CD8-positive, alpha-beta memory T cell (primary cell): ENCODE measurements around the gene CELF4. TPM values are rescaled to one million over a fixed set of nuclear protein-coding genes. Genes with fewer than 3 reads are reported as not detected.

Experiments used
- CTCF ChIA-PET: fragments of 350-600 bp; sonication (Branson Sonifier 250); formaldehyde crosslinking; loops from one replicate; lab custom pipeline; 2021; ENCODE audit warnings: antibody characterized with exemption; lab: Charles Lee
- POLR2A ChIA-PET: fragments of 350-600 bp; sonication (Branson Sonifier 250); formaldehyde crosslinking; loops from one replicate; lab custom pipeline; 2021; ENCODE audit warnings: antibody characterized with exemption; lab: Charles Lee
- DNase-seq, 5 donors: peaks; one replicate each; pipeline versions ENCODE4 v3.0.0 to v3.0.0-alpha.2; 2020 to 2022; ENCODE audit warnings: mixed read lengths in 1 of 5
- H3K27ac ChIP-seq: one replicate; pipeline ENCODE4 v1.7.0; 2013; ENCODE audit warnings: low read depth, mild to moderate bottlenecking, low read length, moderate library complexity
- H3K27me3 ChIP-seq: 2 replicates; pipeline ENCODE4 v1.7.0; 2013; ENCODE audit warnings: low read length, mild to moderate bottlenecking; ENCODE audit not compliant: insufficient read depth, poor library complexity, severe bottlenecking
- H3K36me3 ChIP-seq: 2 replicates; pipeline ENCODE4 v1.7.0; 2013; ENCODE audit warnings: mild to moderate bottlenecking, low read length, moderate library complexity; ENCODE audit not compliant: insufficient read depth
- H3K4me1 ChIP-seq: 2 replicates; pipeline ENCODE4 v1.7.0; 2013; ENCODE audit warnings: mild to moderate bottlenecking, low read length, moderate library complexity; ENCODE audit not compliant: insufficient read depth
- H3K4me3 ChIP-seq: 2 replicates; pipeline ENCODE4 v1.7.0; 2013; ENCODE audit warnings: mild to moderate bottlenecking, low read length
- H3K9me3 ChIP-seq: 2 replicates; pipeline ENCODE4 v1.7.0; 2013; ENCODE audit warnings: mild to moderate bottlenecking, low read length
- H3K27ac Mint-ChIP-seq, 8 donors: one replicate each; pipeline ENCODE4 v1.8.0; 2020 to 2021; ENCODE audit warnings: mixed read lengths in 8 of 8, mild to moderate bottlenecking in 6 of 8, inconsistent platforms in 3 of 8, moderate library complexity in 3 of 8
- H3K27me3 Mint-ChIP-seq, 2 donors: one replicate each; pipeline ENCODE4 v1.8.0; 2020 to 2021; ENCODE audit warnings: mixed read lengths in 2 of 2, mild to moderate bottlenecking in 1 of 2, moderate library complexity in 1 of 2
- H3K36me3 Mint-ChIP-seq, 3 donors: one replicate each; pipeline ENCODE4 v1.8.0; 2020 to 2021; ENCODE audit warnings: mixed read lengths in 3 of 3, inconsistent platforms in 1 of 3, mild to moderate bottlenecking in 1 of 3
- H3K4me1 Mint-ChIP-seq, 3 donors: one replicate each; pipeline ENCODE4 v1.8.0; 2020 to 2021; ENCODE audit warnings: mixed read lengths in 3 of 3, inconsistent platforms in 1 of 3, mild to moderate bottlenecking in 1 of 3
- H3K4me3 Mint-ChIP-seq, 7 donors: one replicate each; pipeline ENCODE4 v1.8.0; 2020 to 2021; ENCODE audit warnings: mixed read lengths in 7 of 7, mild to moderate bottlenecking in 6 of 7, moderate library complexity in 4 of 7, inconsistent platforms in 2 of 7
- H3K9me3 Mint-ChIP-seq, 5 donors: one replicate each; pipeline ENCODE4 v1.8.0; 2020 to 2022; ENCODE audit warnings: mixed read lengths in 5 of 5, mild to moderate bottlenecking in 3 of 5, moderate library complexity in 2 of 5, inconsistent platforms in 1 of 5
- polyA plus RNA-seq: library from polyadenylated mRNA; unstranded; fragments of 300-500 nt; fragmentation: Illumina TruSeq; gene quantifications from one replicate; pipeline ENCODE4 v1.2.3, GENCODE V29; 2021
- total RNA-seq, 2 experiments: library from RNA; stranded (reverse); gene quantifications; one replicate each; pipeline ENCODE4 v1.2.3, GENCODE V29; 2021

CELF4 gene
- total and polyA plus RNA-seq, 3 experiments from 2014 or later, result not detected

GRCh38 chr18:37561986-37562385 lies 3.6 kb downstream of the CELF4 start:
- H3K27ac Mint-ChIP-seq, result peak overlapping the region in 1 of 8 donors; percentile 44
- Histone ChIP-seq H3K36me3 (no peaks in the 10 kb centered on the region), H3K27me3 (no peaks in the 10 kb centered on the region), H3K4me3 (no peak overlapping the region), H3K9me3 (no peaks in the 10 kb centered on the region), H3K4me1 (no peaks in the 10 kb centered on the region), H3K27ac (no peak overlapping the region)
- peaks cover 0 to 8% (median 3%) of the 10 kb centered on the region in 5 donors for H3K9me3 Mint-ChIP-seq
- H3K36me3 Mint-ChIP-seq, result peaks cover 0 to 4% (median 0%) of the 10 kb centered on the region in 3 donors
- H3K4me3 Mint-ChIP-seq, result no peak overlapping the region
- H3K27me3 Mint-ChIP-seq, result peaks cover 30 to 52% of the 10 kb centered on the region in 2 donors
- peaks cover 4 to 11% (median 5%) of the 10 kb centered on the region in 3 donors for H3K4me1 Mint-ChIP-seq
- POLR2A ChIA-PET, result no interaction called here
- CTCF ChIA-PET, result no interaction called here
- DNase-seq, result no peak

DNA sequence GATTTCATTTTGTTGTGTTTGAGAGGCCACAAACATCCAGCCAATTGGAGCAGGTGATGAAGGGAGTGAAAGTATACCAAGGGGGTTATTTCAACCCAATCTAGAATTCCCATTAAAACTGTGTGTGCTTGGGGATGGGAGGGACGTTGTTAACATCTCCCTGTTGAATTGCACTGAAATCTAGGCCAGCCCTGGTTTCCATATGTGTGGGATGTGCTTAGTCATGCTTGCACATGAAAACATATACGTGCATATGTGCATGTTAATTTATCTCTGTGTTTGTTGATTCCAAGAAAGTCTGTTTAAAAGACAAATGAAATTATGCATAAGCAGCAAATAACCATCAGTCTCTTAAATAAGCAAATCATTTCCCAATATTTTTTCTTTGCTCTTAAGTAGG lies 5.6 kb downstream of the CELF4 start:
- H3K27ac ChIP-seq, result no peak overlapping the region
- no peaks in the 10 kb centered on the region for H3K27me3 ChIP-seq
- H3K4me3 ChIP-seq, result no peak overlapping the region
- ChIA-PET CTCF (no interaction called here), POLR2A (no interaction called here)
- H3K4me1 Mint-ChIP-seq, result no peaks in the 10 kb centered on the region
- no peaks in the 10 kb centered on the region for H3K36me3 ChIP-seq
- H3K27ac Mint-ChIP-seq, result no peak overlapping the region
- peaks cover 18 to 39% of the 10 kb centered on the region in 2 donors for H3K27me3 Mint-ChIP-seq
- H3K9me3 Mint-ChIP-seq, result peaks cover 0 to 4% (median 3%) of the 10 kb centered on the region in 5 donors
- H3K4me3 Mint-ChIP-seq, result no peak overlapping the region
- H3K9me3 ChIP-seq, result no peaks in the 10 kb centered on the region
- DNase-seq, result no peak
- H3K4me1 ChIP-seq, result no peaks in the 10 kb centered on the region
- H3K36me3 Mint-ChIP-seq, result peaks cover 0 to 4% (median 0%) of the 10 kb centered on the region in 3 donors

GRCh38 chr18:37559194-37559593 lies 6.4 kb downstream of the CELF4 start:
- no peaks in the 10 kb centered on the region for H3K27me3 ChIP-seq
- no peak overlapping the region for H3K4me3 ChIP-seq
- no peak overlapping the region for H3K4me3 Mint-ChIP-seq
- peaks cover 13 to 31% of the 10 kb centered on the region in 2 donors for H3K27me3 Mint-ChIP-seq
- no peaks in the 10 kb centered on the region for H3K9me3 ChIP-seq
- no peak overlapping the region for H3K27ac ChIP-seq
- no peaks in the 10 kb centered on the region for H3K4me1 ChIP-seq
- CTCF ChIA-PET, result no interaction called here
- POLR2A ChIA-PET, result no interaction called here
- H3K36me3 ChIP-seq, result no peaks in the 10 kb centered on the region
- peaks cover 0 to 4% (median 0%) of the 10 kb centered on the region in 3 donors for H3K36me3 Mint-ChIP-seq
- H3K4me1 Mint-ChIP-seq, result no peaks in the 10 kb centered on the region
- DNase-seq, result no peak
- no peak overlapping the region for H3K27ac Mint-ChIP-seq
- H3K9me3 Mint-ChIP-seq, result peaks cover 0 to 4% (median 3%) of the 10 kb centered on the region in 5 donors

DNA sequence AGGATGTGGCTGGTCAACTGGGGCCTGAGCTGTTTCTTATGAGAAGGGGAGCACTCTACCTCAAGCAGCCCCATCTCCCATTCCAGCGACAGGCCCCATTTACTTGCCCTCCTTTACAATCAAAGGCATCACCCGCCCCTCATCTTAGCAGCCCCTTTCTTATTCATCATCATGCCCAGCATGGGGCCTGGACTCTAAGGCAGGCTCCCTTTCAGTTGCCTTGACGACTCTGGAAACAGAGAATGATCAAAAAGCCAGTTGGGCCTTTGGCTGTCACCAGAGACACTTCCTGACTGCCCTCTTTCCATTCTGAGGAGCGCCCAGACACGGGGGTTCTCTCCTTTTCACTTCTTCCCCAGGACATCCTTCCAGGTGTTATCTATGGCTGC lies 11.2 kb downstream of the CELF4 start:
- Mint-ChIP-seq H3K36me3 (no peaks in the 10 kb centered on the region), H3K4me3 (no peak overlapping the region), H3K27me3 (peaks cover 0 to 5% of the 10 kb centered on the region in 2 donors), H3K27ac (no peak overlapping the region), H3K4me1 (no peaks in the 10 kb centered on the region), H3K9me3 (peaks cover 0 to under 1% (median 0%) of the 10 kb centered on the region in 5 donors)
- POLR2A ChIA-PET, result no interaction called here
- no peak overlapping the region for H3K27ac ChIP-seq
- no peaks in the 10 kb centered on the region for H3K36me3 ChIP-seq
- H3K4me3 ChIP-seq, result no peak overlapping the region
- no peaks in the 10 kb centered on the region for H3K9me3 ChIP-seq
- CTCF ChIA-PET, result no interaction called here
- no peaks in the 10 kb centered on the region for H3K4me1 ChIP-seq
- DNase-seq, result no peak
- no peaks in the 10 kb centered on the region for H3K27me3 ChIP-seq

- no peak for DNase-seq
- Mint-ChIP-seq H3K27me3 (peaks cover 0 to 2% of the 10 kb centered on the region in 2 donors), H3K9me3 (no peaks in the 10 kb centered on the region), H3K4me1 (no peaks in the 10 kb centered on the region), H3K36me3 (no peaks in the 10 kb centered on the region), H3K27ac (no peak overlapping the region), H3K4me3 (no peak overlapping the region)
- Histone ChIP-seq H3K9me3 (no peaks in the 10 kb centered on the region), H3K27me3 (no peaks in the 10 kb centered on the region), H3K4me3 (no peak overlapping the region), H3K4me1 (no peaks in the 10 kb centered on the region), H3K36me3 (no peaks in the 10 kb centered on the region), H3K27ac (no peak overlapping the region)
- CTCF ChIA-PET, result no interaction called here
- POLR2A ChIA-PET, result no interaction called here
Observed at GRCh38 chr18:37553633-37554398, 11.8 kb downstream of the CELF4 start.

DNA sequence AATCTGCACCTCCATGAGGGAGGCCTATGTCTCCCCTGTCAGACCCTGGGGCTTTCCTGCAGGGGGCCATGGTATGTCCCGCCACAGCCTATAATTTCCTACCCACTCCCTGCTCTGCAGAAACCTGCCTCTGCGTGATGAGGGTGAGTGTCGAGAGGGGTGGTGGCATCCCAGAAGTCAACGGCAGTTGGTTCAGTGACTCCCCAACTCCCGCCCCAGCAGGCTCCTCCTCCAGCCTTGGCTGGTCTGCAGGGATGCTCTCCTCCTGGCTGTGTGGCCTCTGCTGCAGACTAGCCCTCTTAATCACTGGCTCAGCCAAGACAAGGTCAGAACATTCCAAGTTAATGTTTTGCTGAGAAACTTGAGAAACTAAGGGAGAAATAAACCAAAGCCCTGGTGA lies 13.3 kb downstream of the CELF4 start:
- POLR2A ChIA-PET, result no interaction called here

DNA sequence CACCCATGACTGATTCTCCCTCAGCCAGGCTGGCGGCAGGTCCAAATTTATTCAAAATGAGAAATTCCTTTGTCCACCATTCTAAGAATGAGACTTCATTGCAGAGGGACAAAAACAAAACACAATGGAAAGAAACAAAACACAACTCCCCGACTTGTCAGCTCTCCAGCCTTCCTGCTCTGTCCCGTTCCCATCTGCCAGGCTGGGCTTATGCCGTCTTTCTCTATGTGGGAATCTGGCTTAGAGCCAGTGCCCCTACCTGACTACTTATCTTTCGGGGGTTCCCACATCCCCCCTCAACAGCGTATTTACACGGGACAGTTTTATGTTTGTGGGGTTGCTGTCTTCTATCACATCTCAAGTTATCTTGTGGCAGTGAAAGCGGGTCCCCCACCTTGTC lies 13.8 kb downstream of the CELF4 start:
- Mint-ChIP-seq H3K27ac (no peak overlapping the region), H3K27me3 (peaks cover 5 to 6% of the 10 kb centered on the region in 2 donors), H3K36me3 (no peaks in the 10 kb centered on the region), H3K4me1 (no peaks in the 10 kb centered on the region), H3K4me3 (no peak overlapping the region), H3K9me3 (peaks cover 0 to 4% (median 0%) of the 10 kb centered on the region in 5 donors)
- POLR2A ChIA-PET, result no interaction called here
- no peak overlapping the region for H3K4me3 ChIP-seq
- H3K4me1 ChIP-seq, result no peaks in the 10 kb centered on the region
- H3K36me3 ChIP-seq, result no peaks in the 10 kb centered on the region
- no peak for DNase-seq
- CTCF ChIA-PET, result no interaction called here
- H3K27me3 ChIP-seq, result no peaks in the 10 kb centered on the region
- no peak overlapping the region for H3K27ac ChIP-seq
- H3K9me3 ChIP-seq, result no peaks in the 10 kb centered on the region

More for the DNA sequence above, 13.3 kb downstream of the CELF4 start:
- Mint-ChIP-seq H3K4me3 (no peak overlapping the region), H3K27ac (no peak overlapping the region), H3K9me3 (peaks cover 0 to 4% (median 0%) of the 10 kb centered on the region in 5 donors), H3K4me1 (no peaks in the 10 kb centered on the region), H3K36me3 (no peaks in the 10 kb centered on the region), H3K27me3 (peaks cover 5 to 6% of the 10 kb centered on the region in 2 donors)
- Histone ChIP-seq H3K4me3 (no peak overlapping the region), H3K27ac (no peak overlapping the region), H3K9me3 (no peaks in the 10 kb centered on the region), H3K36me3 (no peaks in the 10 kb centered on the region), H3K27me3 (no peaks in the 10 kb centered on the region), H3K4me1 (no peaks in the 10 kb centered on the region)
- no peak for DNase-seq
- CTCF ChIA-PET, result no interaction called here

- CTCF ChIA-PET, result no interaction called here
Observed at GRCh38 chr18:37551249-37551648, 14.3 kb downstream of the CELF4 start.

More at GRCh38 chr18:37551249-37551648, 14.3 kb downstream of the CELF4 start:
- H3K27ac Mint-ChIP-seq, result no peak overlapping the region
- H3K9me3 ChIP-seq, result no peaks in the 10 kb centered on the region
- no peaks in the 10 kb centered on the region for H3K27me3 ChIP-seq
- H3K27me3 Mint-ChIP-seq, result peaks cover 5 to 6% of the 10 kb centered on the region in 2 donors
- POLR2A ChIA-PET, result no interaction called here
- no peak overlapping the region for H3K27ac ChIP-seq
- no peaks in the 10 kb centered on the region for H3K4me1 Mint-ChIP-seq
- H3K36me3 Mint-ChIP-seq, result no peaks in the 10 kb centered on the region
- peaks cover 0 to 4% (median 0%) of the 10 kb centered on the region in 5 donors for H3K9me3 Mint-ChIP-seq
- H3K4me1 ChIP-seq, result no peaks in the 10 kb centered on the region
- no peak overlapping the region for H3K4me3 ChIP-seq
- no peaks in the 10 kb centered on the region for H3K36me3 ChIP-seq
- no peak for DNase-seq
- no peak overlapping the region for H3K4me3 Mint-ChIP-seq
